RWPE2 (cell line): Measurements from ENCODE around the gene HIVEP2.

ENCODE experiments used
- ATAC-seq: fragments of 200-7000 bp; cut with Tn5 transposase; 3 replicates; pipeline ENCODE4 v1.9.1; 2021; ENCODE audit warnings: low read depth
- DNase-seq: peaks from one replicate; pipeline ENCODE4 v3.0.0-alpha.2; 2020; ENCODE audit warnings: low spot score
- H3K27ac ChIP-seq: fragments of 450-650 bp; 2 replicates; pipeline ENCODE4 v1.5.1; 2017; ENCODE audit warnings: mild to moderate bottlenecking; ENCODE audit not compliant: poor library complexity, severe bottlenecking
- H3K27me3 ChIP-seq: fragments of 250-450 bp; sonication (Bioruptor Pico); 2 replicates; pipeline ENCODE4 v1.5.1; 2021; ENCODE audit warnings: mild to moderate bottlenecking, moderate library complexity; ENCODE audit not compliant: insufficient read depth, poor library complexity, severe bottlenecking
- H3K36me3 ChIP-seq: fragments of 250-450 bp; sonication (Bioruptor Pico); 2 replicates; pipeline ENCODE4 v1.5.1; 2020; ENCODE audit warnings: low read depth, mild to moderate bottlenecking, moderate library complexity
- H3K4me1 ChIP-seq: fragments of 250-450 bp; sonication (Bioruptor Pico); 2 replicates; pipeline ENCODE4 v1.5.1; 2021; ENCODE audit warnings: mild to moderate bottlenecking, moderate library complexity; ENCODE audit not compliant: insufficient read depth, poor library complexity, severe bottlenecking
- H3K4me3 ChIP-seq: fragments of 250-450 bp; sonication (Bioruptor Pico); 2 replicates; pipeline ENCODE4 v1.5.1; 2021; ENCODE audit warnings: mild to moderate bottlenecking, moderate library complexity; ENCODE audit not compliant: severe bottlenecking
- H3K9me3 ChIP-seq: fragments of 250-450 bp; sonication (Bioruptor Pico); 2 replicates; pipeline ENCODE4 v1.5.1; 2021; ENCODE audit warnings: mild to moderate bottlenecking, moderate library complexity; ENCODE audit not compliant: severe bottlenecking
- TF ChIP-seq, protein P1 (sequence below): fragments of 450-650 bp; IDR thresholded peaks from one replicate; pipeline ENCODE4 v1.5.1; 2017; ENCODE audit warnings: mild to moderate bottlenecking, moderate library complexity; ENCODE audit not compliant: poor library complexity, severe bottlenecking

Gene HIVEP2

DNA sequence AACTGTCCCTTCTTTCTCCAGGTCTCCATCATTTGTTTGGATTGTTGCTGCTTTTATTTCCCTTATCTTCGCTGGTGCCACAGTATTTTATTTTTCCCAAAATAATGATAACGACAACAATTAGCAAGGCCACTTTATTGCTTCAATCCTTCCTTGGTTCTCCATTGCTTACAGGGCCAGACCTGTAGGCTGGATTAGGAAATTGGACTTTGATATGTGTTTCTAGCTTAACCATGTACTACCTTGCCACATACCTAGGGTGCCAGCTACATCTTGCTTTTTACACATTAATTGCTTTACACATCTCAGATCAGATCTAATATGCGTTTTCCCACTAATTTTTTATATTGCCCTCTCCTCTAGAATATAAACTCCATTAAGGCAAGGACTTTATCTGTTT lies 195.4 kb downstream of the HIVEP2 start:
- H3K4me3 ChIP-seq: no peak overlapping the region
- H3K27me3 ChIP-seq: no peaks in the 10 kb centered on the region
- H3K9me3 ChIP-seq: no peaks in the 10 kb centered on the region
- peaks cover 15% of the 10 kb centered on the region for H3K36me3 ChIP-seq
- H3K27ac ChIP-seq: no peak overlapping the region
- no peak for ATAC-seq
- DNase-seq: no peak
- TF ChIP-seq, protein P1, sequence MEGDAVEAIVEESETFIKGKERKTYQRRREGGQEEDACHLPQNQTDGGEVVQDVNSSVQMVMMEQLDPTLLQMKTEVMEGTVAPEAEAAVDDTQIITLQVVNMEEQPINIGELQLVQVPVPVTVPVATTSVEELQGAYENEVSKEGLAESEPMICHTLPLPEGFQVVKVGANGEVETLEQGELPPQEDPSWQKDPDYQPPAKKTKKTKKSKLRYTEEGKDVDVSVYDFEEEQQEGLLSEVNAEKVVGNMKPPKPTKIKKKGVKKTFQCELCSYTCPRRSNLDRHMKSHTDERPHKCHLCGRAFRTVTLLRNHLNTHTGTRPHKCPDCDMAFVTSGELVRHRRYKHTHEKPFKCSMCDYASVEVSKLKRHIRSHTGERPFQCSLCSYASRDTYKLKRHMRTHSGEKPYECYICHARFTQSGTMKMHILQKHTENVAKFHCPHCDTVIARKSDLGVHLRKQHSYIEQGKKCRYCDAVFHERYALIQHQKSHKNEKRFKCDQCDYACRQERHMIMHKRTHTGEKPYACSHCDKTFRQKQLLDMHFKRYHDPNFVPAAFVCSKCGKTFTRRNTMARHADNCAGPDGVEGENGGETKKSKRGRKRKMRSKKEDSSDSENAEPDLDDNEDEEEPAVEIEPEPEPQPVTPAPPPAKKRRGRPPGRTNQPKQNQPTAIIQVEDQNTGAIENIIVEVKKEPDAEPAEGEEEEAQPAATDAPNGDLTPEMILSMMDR: no peak
- H3K4me1 ChIP-seq: no peaks in the 10 kb centered on the region

- ATAC-seq: peak; percentile 46; the same call in 1 of the 3 replicates
Measured at GRCh38 chr6:142746524-142746923, 198.5 kb downstream of the HIVEP2 start.

GRCh38 chr6:142744836-142745235 lies 200.1 kb downstream of the HIVEP2 start:
- Histone ChIP-seq H3K9me3 (no peaks in the 10 kb centered on the region), H3K4me1 (peaks cover 5% of the 10 kb centered on the region), H3K27ac (no peak overlapping the region), H3K36me3 (no peaks in the 10 kb centered on the region), H3K27me3 (no peaks in the 10 kb centered on the region), H3K4me3 (no peak overlapping the region)
- ATAC-seq (peak; percentile 68; the same call in 2 of the 3 replicates), DNase-seq (no peak)
- TF ChIP-seq, protein P1: no peak

More at GRCh38 chr6:142746524-142746923, 198.5 kb downstream of the HIVEP2 start:
- Histone ChIP-seq H3K4me3 (no peak overlapping the region), H3K36me3 (no peaks in the 10 kb centered on the region), H3K4me1 (no peaks in the 10 kb centered on the region), H3K27ac (no peak overlapping the region), H3K27me3 (no peaks in the 10 kb centered on the region), H3K9me3 (no peaks in the 10 kb centered on the region)
- TF ChIP-seq, protein P1: peak; percentile 35
- DNase-seq: no peak

- H3K27ac ChIP-seq: no peak overlapping the region
- TF ChIP-seq, protein P1: no peak
- DNase-seq: no peak
- peaks cover 20% of the 10 kb centered on the region for H3K4me1 ChIP-seq
- H3K27me3 ChIP-seq: no peaks in the 10 kb centered on the region
- no peaks in the 10 kb centered on the region for H3K36me3 ChIP-seq
- no peaks in the 10 kb centered on the region for H3K9me3 ChIP-seq
- peak; percentile 14; the same call in 1 of the 3 replicates for ATAC-seq
- H3K4me3 ChIP-seq: no peak overlapping the region
Measured at GRCh38 chr6:142740449-142740848, 204.5 kb downstream of the HIVEP2 start.

DNA sequence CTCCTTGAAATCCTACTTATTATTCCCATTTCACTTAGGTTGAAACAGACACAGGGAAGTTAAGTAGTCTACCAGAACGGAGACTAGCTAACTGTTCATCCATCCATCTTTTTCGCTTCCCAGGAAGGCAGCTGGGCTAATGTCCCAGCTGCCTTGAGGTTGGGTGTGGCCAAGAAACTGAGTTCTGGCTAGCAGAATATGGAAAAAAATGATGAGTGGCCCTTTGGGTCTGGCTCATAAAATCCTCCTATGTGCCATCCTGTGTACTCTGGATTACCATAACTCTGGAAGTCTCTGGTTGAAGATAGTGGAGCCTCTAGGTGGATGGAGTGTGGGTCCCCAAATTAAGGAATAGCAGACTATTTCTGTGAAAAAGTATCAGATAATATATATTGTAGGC lies 206.2 kb downstream of the HIVEP2 start:
- DNase-seq: no peak
- Histone ChIP-seq H3K9me3 (no peaks in the 10 kb centered on the region), H3K27ac (no peak overlapping the region), H3K27me3 (no peaks in the 10 kb centered on the region), H3K4me1 (peaks cover 22% of the 10 kb centered on the region), H3K36me3 (no peaks in the 10 kb centered on the region), H3K4me3 (no peak overlapping the region)
- ATAC-seq: no peak
- TF ChIP-seq, protein P1: no peak
